K562 (cell line): Measurements from ENCODE around the gene SRGAP3. TPM values are rescaled to one million over a fixed set of nuclear protein-coding genes. Genes with fewer than 3 reads are reported as not detected.

Experiments
- MCM5 ChIP-seq: fragments of 450-650 bp; IDR thresholded peaks from 2 replicates; pipeline ENCODE4 v1.6.1; 2016; ENCODE audit warnings: low read depth
- MTA3 ChIP-seq: fragments of 450-650 bp; formaldehyde crosslinking; IDR thresholded peaks from 2 replicates; pipeline ENCODE4 v1.6.1; 2017; ENCODE audit warnings: mild to moderate bottlenecking, borderline replicate concordance
- XRCC3 ChIP-seq: fragments of 450-650 bp; IDR thresholded peaks from 2 replicates; pipeline ENCODE4 v1.6.1; 2017; ENCODE audit warnings: mild to moderate bottlenecking, moderate library complexity
- ZBTB8A ChIP-seq: fragments of 450-650 bp; IDR thresholded peaks from 2 replicates; pipeline ENCODE4 v1.6.1; 2018; ENCODE audit warnings: mild to moderate bottlenecking, moderate library complexity; ENCODE audit not compliant: partially characterized antibody
- ZNF124 ChIP-seq: sonication (generic); formaldehyde crosslinking; IDR thresholded peaks from 2 replicates; pipeline ENCODE4 v1.8.1; 2022; ENCODE audit warnings: missing genetic modification reagents
- ZNF140 ChIP-seq: fragments of 250-450 bp; sonication (Bioruptor Pico); IDR thresholded peaks from 2 replicates; pipeline ENCODE4 v1.8.0; 2021; ENCODE audit warnings: moderate library complexity, mild to moderate bottlenecking, inconsistent platforms
- ZNF174 ChIP-seq: fragments of 250-450 bp; sonication (Bioruptor Pico); IDR thresholded peaks from 2 replicates; pipeline ENCODE4 v1.4.0; 2020; ENCODE audit warnings: mild to moderate bottlenecking
- polyA plus RNA-seq, 8 experiments: library from polyadenylated mRNA; depleted of rRNA in 4 of 8; stranded (reverse) in 5 of 8; unstranded in 3 of 8; fragments of >200 nt; fragmentation: Nextera tagmentation in 2 of 8; fragmentation: Illumina TruSeq in 1 of 8; extraction: Ambion mirVana in 2 of 8; extraction: Trizol in 1 of 8; gene quantifications; 2 replicates each; pipeline versions ENCODE4 v1.2.1 to v1.2.3, GENCODE V29; 2011 to 2014; ENCODE audit warnings: inconsistent platforms in 1 of 8, missing spikeins in 1 of 8
- total RNA-seq, 7 experiments: library from RNA; depleted of rRNA in 6 of 7; stranded (reverse); fragments of >200 nt in 6 of 7; fragmentation: Illumina TruSeq in 2 of 7; extraction: Trizol in 2 of 7; gene quantifications; 2 replicates each; pipeline versions ENCODE4 v1.2.1 to v1.2.3, GENCODE V29; 2011 to 2021; ENCODE audit warnings: low replicate concordance in 1 of 7
- TF ChIP-seq, protein P1 (sequence below), 2 experiments: fragments of 200-800 bp in 1 of 2; sonication (Bioruptor generic) in 1 of 2; sonication (generic) in 1 of 2; formaldehyde crosslinking in 1 of 2; IDR thresholded peaks in 1 of 2; conservative IDR thresholded peaks in 1 of 2; 2 replicates each; pipeline versions ENCODE4 v1.5.0 to v1.6.1; 2016 to 2020; ENCODE audit warnings: missing compliant biosample characterization in 1 of 2, missing genetic modification characterization in 1 of 2, missing genetic modification reagents in 1 of 2
- TF ChIP-seq, protein P2 (sequence below): fragments of 200-800 bp; sonication (Bioruptor generic); IDR thresholded peaks from 2 replicates; pipeline ENCODE4 v1.6.1; 2017; ENCODE audit warnings: missing genetic modification characterization, missing compliant biosample characterization
- TF ChIP-seq, protein P3 (sequence below): sonication (generic); formaldehyde crosslinking; IDR thresholded peaks from 2 replicates; pipeline ENCODE4 v1.8.0; 2023; ENCODE audit warnings: missing genetic modification reagents, mild to moderate bottlenecking, borderline replicate concordance

Gene SRGAP3
- total and polyA plus RNA-seq, 9 of the 15 experiments (the other 6 are each of a cell fraction or from before 2014, with no cell fraction given): 0.11 to 0.85 (median 0.35) TPM; not detected in 2

DNA sequence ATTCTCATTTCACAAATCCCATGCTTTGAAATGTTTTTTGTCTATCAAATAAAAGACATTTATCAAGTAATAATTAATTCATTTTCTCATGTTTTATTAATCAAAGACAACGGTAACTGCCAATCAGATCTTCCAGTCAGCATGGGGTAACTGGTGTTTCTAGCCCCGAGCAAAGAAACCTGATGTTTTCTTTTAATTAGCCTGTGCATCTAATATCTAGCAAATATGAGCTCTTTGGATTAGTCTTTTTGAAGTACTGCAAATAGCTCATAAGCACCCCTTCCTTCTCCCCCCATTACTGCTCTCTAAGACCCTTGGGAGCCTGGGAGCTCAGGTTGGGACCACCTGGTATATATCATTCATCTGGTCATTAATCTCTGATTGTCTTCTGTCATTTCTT, 43.1 kb upstream of the SRGAP3 start (continued):
- TF ChIP-seq ZBTB8A (no peak), MTA3 (no peak), ZNF140 (CRISPR knock-in tag) (no peak), ZNF174 (CRISPR knock-in tag) (no peak), XRCC3 (no peak), MCM5 (no peak), ZNF124 (CRISPR knock-in tag) (no peak)
- TF ChIP-seq, protein P1, sequence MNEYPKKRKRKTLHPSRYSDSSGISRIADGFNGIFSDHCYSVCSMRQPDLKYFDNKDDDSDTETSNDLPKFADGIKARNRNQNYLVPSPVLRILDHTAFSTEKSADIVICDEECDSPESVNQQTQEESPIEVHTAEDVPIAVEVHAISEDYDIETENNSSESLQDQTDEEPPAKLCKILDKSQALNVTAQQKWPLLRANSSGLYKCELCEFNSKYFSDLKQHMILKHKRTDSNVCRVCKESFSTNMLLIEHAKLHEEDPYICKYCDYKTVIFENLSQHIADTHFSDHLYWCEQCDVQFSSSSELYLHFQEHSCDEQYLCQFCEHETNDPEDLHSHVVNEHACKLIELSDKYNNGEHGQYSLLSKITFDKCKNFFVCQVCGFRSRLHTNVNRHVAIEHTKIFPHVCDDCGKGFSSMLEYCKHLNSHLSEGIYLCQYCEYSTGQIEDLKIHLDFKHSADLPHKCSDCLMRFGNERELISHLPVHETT (CRISPR knock-in tag; conservative IDR thresholded peaks at IDR 0.05 in 1 of 2, IDR thresholded peaks at IDR 0.05 in 1 of 2): no peak
- TF ChIP-seq, protein P2, sequence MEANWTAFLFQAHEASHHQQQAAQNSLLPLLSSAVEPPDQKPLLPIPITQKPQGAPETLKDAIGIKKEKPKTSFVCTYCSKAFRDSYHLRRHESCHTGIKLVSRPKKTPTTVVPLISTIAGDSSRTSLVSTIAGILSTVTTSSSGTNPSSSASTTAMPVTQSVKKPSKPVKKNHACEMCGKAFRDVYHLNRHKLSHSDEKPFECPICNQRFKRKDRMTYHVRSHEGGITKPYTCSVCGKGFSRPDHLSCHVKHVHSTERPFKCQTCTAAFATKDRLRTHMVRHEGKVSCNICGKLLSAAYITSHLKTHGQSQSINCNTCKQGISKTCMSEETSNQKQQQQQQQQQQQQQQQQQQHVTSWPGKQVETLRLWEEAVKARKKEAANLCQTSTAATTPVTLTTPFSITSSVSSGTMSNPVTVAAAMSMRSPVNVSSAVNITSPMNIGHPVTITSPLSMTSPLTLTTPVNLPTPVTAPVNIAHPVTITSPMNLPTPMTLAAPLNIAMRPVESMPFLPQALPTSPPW: no peak
- TF ChIP-seq, protein P3, sequence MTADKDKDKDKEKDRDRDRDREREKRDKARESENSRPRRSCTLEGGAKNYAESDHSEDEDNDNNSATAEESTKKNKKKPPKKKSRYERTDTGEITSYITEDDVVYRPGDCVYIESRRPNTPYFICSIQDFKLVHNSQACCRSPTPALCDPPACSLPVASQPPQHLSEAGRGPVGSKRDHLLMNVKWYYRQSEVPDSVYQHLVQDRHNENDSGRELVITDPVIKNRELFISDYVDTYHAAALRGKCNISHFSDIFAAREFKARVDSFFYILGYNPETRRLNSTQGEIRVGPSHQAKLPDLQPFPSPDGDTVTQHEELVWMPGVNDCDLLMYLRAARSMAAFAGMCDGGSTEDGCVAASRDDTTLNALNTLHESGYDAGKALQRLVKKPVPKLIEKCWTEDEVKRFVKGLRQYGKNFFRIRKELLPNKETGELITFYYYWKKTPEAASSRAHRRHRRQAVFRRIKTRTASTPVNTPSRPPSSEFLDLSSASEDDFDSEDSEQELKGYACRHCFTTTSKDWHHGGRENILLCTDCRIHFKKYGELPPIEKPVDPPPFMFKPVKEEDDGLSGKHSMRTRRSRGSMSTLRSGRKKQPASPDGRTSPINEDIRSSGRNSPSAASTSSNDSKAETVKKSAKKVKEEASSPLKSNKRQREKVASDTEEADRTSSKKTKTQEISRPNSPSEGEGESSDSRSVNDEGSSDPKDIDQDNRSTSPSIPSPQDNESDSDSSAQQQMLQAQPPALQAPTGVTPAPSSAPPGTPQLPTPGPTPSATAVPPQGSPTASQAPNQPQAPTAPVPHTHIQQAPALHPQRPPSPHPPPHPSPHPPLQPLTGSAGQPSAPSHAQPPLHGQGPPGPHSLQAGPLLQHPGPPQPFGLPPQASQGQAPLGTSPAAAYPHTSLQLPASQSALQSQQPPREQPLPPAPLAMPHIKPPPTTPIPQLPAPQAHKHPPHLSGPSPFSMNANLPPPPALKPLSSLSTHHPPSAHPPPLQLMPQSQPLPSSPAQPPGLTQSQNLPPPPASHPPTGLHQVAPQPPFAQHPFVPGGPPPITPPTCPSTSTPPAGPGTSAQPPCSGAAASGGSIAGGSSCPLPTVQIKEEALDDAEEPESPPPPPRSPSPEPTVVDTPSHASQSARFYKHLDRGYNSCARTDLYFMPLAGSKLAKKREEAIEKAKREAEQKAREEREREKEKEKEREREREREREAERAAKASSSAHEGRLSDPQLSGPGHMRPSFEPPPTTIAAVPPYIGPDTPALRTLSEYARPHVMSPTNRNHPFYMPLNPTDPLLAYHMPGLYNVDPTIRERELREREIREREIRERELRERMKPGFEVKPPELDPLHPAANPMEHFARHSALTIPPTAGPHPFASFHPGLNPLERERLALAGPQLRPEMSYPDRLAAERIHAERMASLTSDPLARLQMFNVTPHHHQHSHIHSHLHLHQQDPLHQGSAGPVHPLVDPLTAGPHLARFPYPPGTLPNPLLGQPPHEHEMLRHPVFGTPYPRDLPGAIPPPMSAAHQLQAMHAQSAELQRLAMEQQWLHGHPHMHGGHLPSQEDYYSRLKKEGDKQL (CRISPR knock-in tag): no peak
- TF ChIP-seq, all 486 proteins: peak for 0
